Mesothelial cell of epicardium (in vitro differentiated cells): Measurements from ENCODE around the gene HECTD3. TPM values are rescaled to one million over a fixed set of nuclear protein-coding genes. Genes with fewer than 3 reads are reported as not detected.

Experiments used
- DNase-seq, 2 experiments: peaks; one replicate each; pipeline ENCODE4 v3.0.0; 2021; ENCODE audit warnings: low spot score in 2 of 2; ENCODE audit not compliant: unreplicated experiment in 2 of 2
- H3K27ac Mint-ChIP-seq: 2 replicates; pipeline ENCODE4 v1.8.0; 2021; ENCODE audit warnings: mixed read lengths
- H3K27me3 Mint-ChIP-seq: 2 replicates; pipeline ENCODE4 v1.8.0; 2021; ENCODE audit warnings: low read depth, mixed read lengths
- H3K36me3 Mint-ChIP-seq: 2 replicates; pipeline ENCODE4 v1.8.0; 2021; ENCODE audit warnings: mixed read lengths
- H3K4me1 Mint-ChIP-seq: 2 replicates; pipeline ENCODE4 v1.8.0; 2021; ENCODE audit warnings: mixed read lengths
- H3K4me3 Mint-ChIP-seq: 2 replicates; pipeline ENCODE4 v1.8.0; 2021; ENCODE audit warnings: mild to moderate bottlenecking, moderate library complexity, mixed read lengths
- H3K9me3 Mint-ChIP-seq: 2 replicates; pipeline ENCODE4 v1.8.0; 2021; ENCODE audit warnings: mixed read lengths
- CTCF ChIP-seq: fragments of 200-600 bp; sonication (generic); IDR thresholded peaks from one replicate; pipeline ENCODE4 v1.5.0; 2021; ENCODE audit warnings: antibody characterized with exemption; ENCODE audit not compliant: unreplicated experiment
- total RNA-seq: library from RNA; stranded (reverse); gene quantifications from 3 replicates; pipeline ENCODE4 v1.2.1, GENCODE V29; 2021

The HECTD3 gene
- total RNA-seq, 1 donor from 2014 or later: 34.3 TPM

- no peak overlapping the region for H3K4me3 Mint-ChIP-seq
- no peak for DNase-seq
- H3K9me3 Mint-ChIP-seq: no peaks in the 10 kb centered on the region
- H3K27ac Mint-ChIP-seq: no peak overlapping the region
- no peaks in the 10 kb centered on the region for H3K36me3 Mint-ChIP-seq
- H3K27me3 Mint-ChIP-seq: no peaks in the 10 kb centered on the region
- peaks cover 12% of the 10 kb centered on the region for H3K4me1 Mint-ChIP-seq
- TF ChIP-seq CTCF: no peak
Measured at GRCh38 chr1:45035631-45036301, 24.6 kb upstream of the HECTD3 start.

DNA sequence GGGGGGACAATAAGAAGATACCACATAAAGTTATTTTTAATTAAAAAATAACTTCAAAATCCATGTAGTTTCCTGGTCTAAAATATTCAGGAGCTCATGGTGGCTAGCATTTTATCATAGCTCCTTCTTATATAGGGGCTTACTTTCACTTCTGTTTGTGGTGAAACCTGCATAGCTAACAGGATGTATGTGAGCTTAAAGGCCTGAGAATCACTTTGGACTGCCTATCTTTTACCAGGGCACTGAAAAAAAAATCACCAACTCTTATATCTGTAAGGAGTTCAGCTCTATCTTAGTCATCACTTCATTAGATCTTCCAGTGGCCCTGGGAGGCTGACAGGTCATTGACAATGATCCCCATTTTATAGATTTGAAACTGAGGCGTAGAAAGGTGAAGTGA, 22.2 kb upstream of the HECTD3 start:
- H3K4me1 Mint-ChIP-seq: peaks cover 12% of the 10 kb centered on the region
- H3K27me3 Mint-ChIP-seq: no peaks in the 10 kb centered on the region
- no peak for TF ChIP-seq CTCF
- H3K4me3 Mint-ChIP-seq: no peak overlapping the region
- DNase-seq: no peak
- H3K36me3 Mint-ChIP-seq: no peaks in the 10 kb centered on the region
- H3K9me3 Mint-ChIP-seq: no peaks in the 10 kb centered on the region
- no peak overlapping the region for H3K27ac Mint-ChIP-seq

DNA sequence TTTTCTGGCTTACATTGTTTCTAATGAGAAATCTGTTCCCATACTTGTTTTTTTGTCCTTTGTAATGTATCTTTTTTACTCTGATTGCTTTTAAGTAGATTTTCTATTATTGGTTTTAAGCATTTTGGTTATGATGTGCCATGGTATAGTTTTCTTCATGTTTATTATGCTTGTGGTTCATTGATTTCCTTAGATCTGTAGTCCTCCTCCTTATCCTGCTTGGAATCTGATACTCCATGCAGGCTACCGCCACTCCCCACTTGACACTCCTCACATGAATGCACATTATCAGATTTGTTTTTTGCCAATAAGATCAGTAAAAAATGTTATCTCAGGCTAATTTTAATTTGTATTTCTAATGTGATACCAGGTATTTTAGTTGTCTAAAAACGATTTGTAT, 21.7 kb upstream of the HECTD3 start:
- DNase-seq: no peak
- Mint-ChIP-seq H3K4me1 (peaks cover 7% of the 10 kb centered on the region), H3K4me3 (no peak overlapping the region), H3K36me3 (no peaks in the 10 kb centered on the region), H3K27ac (no peak overlapping the region), H3K9me3 (no peaks in the 10 kb centered on the region), H3K27me3 (no peaks in the 10 kb centered on the region)
- TF ChIP-seq CTCF: no peak

DNA sequence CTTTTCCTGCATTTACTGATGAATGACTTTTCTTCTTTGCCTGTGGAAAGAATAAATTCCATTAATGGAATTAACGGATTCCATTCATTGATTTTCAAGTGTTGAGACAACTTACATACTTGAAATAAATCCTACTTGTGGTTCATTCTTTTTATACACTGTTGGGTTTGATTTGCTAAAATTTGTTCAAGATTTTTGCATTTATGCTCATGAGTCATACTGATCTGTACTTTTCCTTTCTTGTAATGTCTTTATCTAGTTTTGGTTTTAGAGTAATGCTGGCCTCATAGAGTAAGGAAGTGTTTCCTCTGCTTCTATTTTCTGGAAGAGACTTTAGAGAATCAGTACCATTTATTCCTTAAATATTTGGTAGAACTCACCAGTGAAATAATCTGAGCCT, 15.3 kb upstream of the HECTD3 start:
- Mint-ChIP-seq H3K36me3 (no peaks in the 10 kb centered on the region), H3K27ac (no peak overlapping the region), H3K4me3 (no peak overlapping the region), H3K27me3 (no peaks in the 10 kb centered on the region), H3K9me3 (peaks cover 8% of the 10 kb centered on the region), H3K4me1 (no peaks in the 10 kb centered on the region)
- DNase-seq: no peak
- TF ChIP-seq CTCF: no peak

DNA sequence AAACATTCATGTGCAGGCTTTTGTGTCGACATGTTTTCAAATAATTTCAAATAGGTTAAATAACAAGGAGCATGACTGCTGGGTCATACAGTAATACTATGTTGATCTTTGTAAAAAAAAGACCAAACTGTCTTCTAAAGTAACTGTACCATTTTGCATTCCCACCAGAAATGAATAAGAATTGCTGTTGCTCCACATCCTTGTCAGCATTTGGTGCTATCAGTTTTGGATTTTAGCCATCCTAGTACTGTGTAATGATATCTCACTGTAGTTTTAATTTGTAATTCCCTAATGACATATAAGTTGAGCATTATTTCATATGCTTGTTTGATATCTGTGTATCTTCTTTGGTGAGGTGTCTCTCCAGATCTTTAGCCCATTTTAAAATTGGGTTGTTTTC, 12.5 kb upstream of the HECTD3 start:
- peaks cover 8% of the 10 kb centered on the region for H3K9me3 Mint-ChIP-seq
- no peak overlapping the region for H3K27ac Mint-ChIP-seq
- H3K27me3 Mint-ChIP-seq: no peaks in the 10 kb centered on the region
- H3K36me3 Mint-ChIP-seq: no peaks in the 10 kb centered on the region
- H3K4me3 Mint-ChIP-seq: no peak overlapping the region
- H3K4me1 Mint-ChIP-seq: no peaks in the 10 kb centered on the region
- no peak for DNase-seq
- no peak for TF ChIP-seq CTCF
